Loucy (cell line): ENCODE results near the gene KLKB1.

ENCODE experiments used
- EZH2phosphoT487 ChIP-seq: fragments of 200-600 bp; IDR thresholded peaks from 2 replicates; pipeline ENCODE4 v1.6.1; 2018; ENCODE audit warnings: antibody characterized with exemption, mild to moderate bottlenecking, moderate library complexity, borderline replicate concordance
- TF ChIP-seq, protein P1 (sequence below): fragments of 200-600 bp; sonication (generic); conservative IDR thresholded peaks from 2 replicates; pipeline ENCODE4 v1.5.1; 2014; ENCODE audit warnings: mild to moderate bottlenecking, antibody characterized with exemption, low read length

- TF ChIP-seq, protein P1, sequence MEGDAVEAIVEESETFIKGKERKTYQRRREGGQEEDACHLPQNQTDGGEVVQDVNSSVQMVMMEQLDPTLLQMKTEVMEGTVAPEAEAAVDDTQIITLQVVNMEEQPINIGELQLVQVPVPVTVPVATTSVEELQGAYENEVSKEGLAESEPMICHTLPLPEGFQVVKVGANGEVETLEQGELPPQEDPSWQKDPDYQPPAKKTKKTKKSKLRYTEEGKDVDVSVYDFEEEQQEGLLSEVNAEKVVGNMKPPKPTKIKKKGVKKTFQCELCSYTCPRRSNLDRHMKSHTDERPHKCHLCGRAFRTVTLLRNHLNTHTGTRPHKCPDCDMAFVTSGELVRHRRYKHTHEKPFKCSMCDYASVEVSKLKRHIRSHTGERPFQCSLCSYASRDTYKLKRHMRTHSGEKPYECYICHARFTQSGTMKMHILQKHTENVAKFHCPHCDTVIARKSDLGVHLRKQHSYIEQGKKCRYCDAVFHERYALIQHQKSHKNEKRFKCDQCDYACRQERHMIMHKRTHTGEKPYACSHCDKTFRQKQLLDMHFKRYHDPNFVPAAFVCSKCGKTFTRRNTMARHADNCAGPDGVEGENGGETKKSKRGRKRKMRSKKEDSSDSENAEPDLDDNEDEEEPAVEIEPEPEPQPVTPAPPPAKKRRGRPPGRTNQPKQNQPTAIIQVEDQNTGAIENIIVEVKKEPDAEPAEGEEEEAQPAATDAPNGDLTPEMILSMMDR = no peak
- TF ChIP-seq EZH2phosphoT487 = no peak
Measured at GRCh38 chr4:186243331-186243730, 16.0 kb downstream of the KLKB1 start.
